HK-2 (cell line): ENCODE data around the gene PPFIA2.
A peak's percentile ranks its signal among the peaks of the same experiment; 100 is the strongest.

Experiments
- DNase-seq: peaks from one replicate; pipeline ENCODE4 v3.0.0-alpha.2; 2018; ENCODE audit not compliant: unreplicated experiment

The PPFIA2 gene

GRCh38 chr12:81450920-81451739 lies 308.0 kb downstream of the PPFIA2 start:
- DNase-seq: peak; percentile 31

DNA sequence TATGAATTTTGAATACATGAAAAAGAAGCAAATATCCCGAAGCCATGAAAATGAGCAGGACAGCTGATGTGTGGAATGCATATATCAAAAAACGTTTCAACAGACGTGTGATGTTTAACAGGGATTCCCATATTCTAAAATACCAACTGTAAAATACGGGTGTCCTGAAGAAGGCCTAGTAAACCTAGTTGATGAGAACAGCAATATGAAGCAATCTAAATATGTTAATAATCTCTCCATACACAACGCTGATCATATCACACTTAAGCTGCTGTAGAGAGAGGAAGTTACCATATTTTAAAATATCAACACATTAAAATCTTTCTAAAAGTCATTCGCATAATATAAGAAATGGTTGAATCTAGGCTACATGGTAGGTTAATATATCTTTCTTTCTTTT lies 317.5 kb downstream of the PPFIA2 start:
- DNase-seq: no peak

DNA sequence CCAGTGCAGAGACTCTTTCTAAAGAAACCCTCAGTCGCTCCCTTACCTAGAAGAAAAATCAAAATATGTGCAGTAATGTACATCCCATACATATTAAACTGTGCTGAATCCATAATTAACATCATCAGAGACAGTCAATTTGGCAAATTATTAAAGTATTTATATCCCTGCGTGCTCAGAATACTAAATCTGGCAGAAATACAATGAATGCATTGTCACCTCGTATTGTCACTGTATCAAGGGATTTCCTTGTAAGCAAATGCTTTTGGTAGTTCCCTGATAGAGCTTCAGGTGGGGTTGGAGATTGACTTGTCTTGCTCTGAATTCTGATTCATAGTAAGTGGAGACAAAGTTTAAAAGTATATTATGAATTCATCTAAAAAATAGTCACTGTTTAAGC lies 319.1 kb downstream of the PPFIA2 start:
- DNase-seq: no peak

- DNase-seq: no peak
Measured at GRCh38 chr12:81439344-81439743, 319.8 kb downstream of the PPFIA2 start.

DNA sequence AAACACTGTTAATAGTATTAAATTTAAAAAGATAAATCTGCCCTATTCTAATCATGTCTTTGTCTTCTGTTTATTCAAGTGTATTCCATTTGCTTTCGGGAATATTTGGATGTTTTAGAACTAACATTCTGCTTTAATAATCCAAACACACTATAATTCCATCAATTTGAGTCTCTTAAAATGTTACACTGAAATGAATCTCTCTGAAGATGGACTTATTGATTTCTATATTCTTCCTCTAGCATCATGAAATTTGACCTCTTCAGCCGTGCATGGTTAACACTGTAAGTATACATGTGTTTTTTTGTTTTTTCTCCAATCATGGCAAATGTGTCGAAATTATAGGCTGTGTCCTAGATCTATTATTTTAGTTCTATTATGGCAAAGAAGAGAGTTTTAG lies 342.1 kb downstream of the PPFIA2 start:
- no peak for DNase-seq

DNA sequence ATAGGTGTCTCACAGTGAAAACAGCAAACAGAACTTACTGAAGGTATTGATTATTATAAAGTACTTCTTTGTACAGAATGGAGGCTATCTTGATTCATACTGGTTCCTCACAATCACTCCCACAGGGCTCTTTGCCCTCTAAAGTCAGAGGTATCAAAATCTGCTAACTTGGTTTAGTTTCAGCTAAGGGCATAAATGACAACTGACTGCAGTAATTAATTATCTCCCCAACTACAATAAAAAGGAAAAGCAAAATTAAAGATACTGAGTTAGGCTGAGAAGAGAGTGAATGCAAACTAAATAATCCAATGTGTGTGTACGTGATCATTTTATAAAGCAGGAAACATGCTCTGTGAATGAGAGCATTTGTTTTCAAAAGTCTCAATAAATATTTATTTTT lies 342.6 kb downstream of the PPFIA2 start:
- no peak for DNase-seq

DNA sequence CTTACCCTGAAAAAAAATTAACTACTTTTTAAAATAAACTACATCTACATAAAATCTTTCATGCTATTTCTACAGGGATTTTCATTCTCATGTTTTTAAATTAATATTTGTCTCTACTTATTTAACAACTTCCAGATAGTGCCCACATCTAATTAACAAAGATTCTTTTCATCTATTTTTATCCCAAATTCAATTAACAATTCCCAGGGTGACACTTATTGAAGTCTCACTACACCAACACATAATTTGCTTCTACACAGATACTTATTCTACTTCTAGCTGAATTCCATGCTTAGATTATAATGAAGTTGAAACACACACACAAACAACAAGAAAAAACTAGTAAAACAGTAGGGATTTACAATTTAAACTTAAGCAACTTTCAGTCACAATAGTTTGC lies 344.7 kb downstream of the PPFIA2 start:
- no peak for DNase-seq

- DNase-seq: no peak
Measured at GRCh38 chr12:81412940-81413339, 346.2 kb downstream of the PPFIA2 start.

GRCh38 chr12:81403348-81403747 lies 355.8 kb downstream of the PPFIA2 start:
- no peak for DNase-seq

- DNase-seq: no peak
Measured at GRCh38 chr12:81401241-81401640, 357.9 kb downstream of the PPFIA2 start.

- no peak for DNase-seq
Measured at GRCh38 chr12:81400024-81400423, 359.1 kb downstream of the PPFIA2 start.

DNA sequence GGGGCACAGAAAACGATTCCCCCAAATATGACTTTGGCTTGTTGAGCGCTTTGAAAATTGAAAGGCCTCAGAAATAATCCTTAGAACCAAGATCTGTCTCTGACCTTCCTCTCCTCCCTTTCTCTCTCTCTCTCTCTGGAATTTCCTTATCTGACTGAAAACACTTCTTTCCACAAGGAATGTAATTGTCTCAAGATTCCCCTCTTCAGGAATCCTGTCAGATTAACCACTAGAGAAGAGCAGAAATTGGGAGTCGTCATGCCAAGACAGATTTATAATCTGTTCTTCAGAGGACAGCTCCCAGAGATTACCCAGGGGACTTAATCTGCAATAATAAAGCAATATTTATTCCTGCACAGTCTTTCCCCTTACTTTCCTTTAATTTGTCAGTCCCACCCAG lies 363.7 kb downstream of the PPFIA2 start:
- no peak for DNase-seq

- DNase-seq: no peak
Measured at GRCh38 chr12:81389550-81390099, 369.5 kb downstream of the PPFIA2 start.

DNA sequence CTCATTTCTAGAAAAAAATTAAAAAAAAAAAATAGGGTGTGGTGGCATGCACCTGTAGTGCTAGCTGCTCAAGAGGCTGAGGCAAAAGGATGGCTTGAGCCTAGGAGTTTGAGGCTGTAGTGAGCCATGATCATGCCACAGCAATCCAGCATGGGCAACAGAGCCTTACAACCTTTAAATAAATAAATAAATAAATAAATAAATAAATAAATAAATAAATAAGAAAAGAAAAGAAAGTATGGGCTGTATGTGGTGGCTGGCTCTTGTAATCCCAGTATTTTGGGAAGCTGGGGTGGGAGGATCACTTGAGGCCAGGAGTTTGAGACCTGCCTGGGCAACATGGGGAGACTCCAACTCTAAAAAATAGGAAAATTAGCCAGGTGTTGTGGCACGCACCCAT lies 373.0 kb downstream of the PPFIA2 start:
- no peak for DNase-seq

DNA sequence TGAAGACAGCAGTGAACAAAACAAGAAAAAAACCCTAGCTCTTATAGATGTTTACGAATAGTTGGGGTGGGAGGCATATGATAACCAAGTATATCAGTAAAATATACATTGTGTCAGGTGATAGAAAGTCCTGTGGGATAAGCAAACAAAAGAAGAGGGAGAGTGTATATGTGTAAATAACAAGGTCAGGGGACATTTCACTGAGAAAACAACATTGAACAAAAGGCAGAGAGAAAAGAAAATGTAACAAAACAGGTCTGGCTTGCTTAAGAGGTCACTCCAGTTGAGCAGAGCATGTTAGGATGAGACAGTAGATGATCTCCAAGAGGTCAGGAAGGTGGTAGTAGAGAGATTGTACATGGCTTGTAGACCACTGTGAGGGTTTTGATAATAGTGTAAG lies 377.2 kb downstream of the PPFIA2 start:
- DNase-seq: no peak

- DNase-seq: no peak
Measured at GRCh38 chr12:81378601-81379285, 380.4 kb downstream of the PPFIA2 start.

DNA sequence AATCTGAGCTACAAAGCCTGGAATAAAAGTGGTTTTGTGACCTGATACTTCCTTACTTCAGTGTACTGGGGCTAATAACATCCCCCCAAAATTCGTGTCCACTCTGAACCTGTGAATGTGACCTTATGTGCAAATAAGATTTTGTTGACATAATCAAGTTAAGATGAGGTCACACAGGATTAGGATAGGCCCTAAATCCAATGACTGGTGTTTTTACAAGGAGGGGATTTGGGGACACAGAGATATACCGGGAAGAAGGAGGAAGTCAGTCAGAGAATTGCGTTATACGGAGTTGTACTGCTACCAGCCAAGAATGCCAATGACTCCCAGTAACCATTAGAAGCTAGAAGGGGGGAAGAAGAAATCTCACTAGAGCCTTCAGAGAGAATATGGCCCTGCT lies 381.4 kb downstream of the PPFIA2 start:
- DNase-seq: no peak

- DNase-seq: no peak
Measured at GRCh38 chr12:81375969-81376368, 383.2 kb downstream of the PPFIA2 start.

- no peak for DNase-seq
Measured at GRCh38 chr12:81370456-81370855, 388.7 kb downstream of the PPFIA2 start.

- DNase-seq: no peak
Measured at GRCh38 chr12:81369175-81369574, 390.0 kb downstream of the PPFIA2 start.

GRCh38 chr12:81365284-81365683 lies 393.9 kb downstream of the PPFIA2 start:
- DNase-seq: no peak

DNA sequence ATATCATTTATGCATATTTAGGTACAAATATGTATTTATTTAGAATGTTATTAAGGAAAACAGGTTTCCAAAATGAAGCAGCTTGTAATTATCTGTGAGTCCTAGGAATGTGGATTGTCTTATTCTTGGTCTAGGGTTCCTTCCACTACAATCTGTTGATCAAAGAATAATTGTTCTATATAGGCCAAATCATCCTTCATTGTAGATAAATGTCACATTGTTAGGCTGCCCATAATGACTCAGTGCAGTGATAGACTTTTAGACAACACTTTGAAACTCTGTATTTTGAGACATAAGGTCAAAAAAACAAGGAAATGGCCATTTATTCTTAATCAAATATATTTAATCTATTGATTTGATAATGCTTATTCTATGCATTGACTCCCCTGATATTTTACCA lies 398.2 kb downstream of the PPFIA2 start:
- DNase-seq: no peak

- no peak for DNase-seq
Measured at GRCh38 chr12:81359736-81360135, 399.4 kb downstream of the PPFIA2 start.
